ENCODE measurements around the gene ATN1. TPM values are rescaled to one million over a fixed set of nuclear protein-coding genes. Genes with fewer than 3 reads are reported as not detected.

ATN1 gene
- total RNA-seq, 6 experiments from 2014 or later: 9.2 to 24.1 (median 16.8) TPM

- no peak overlapping the region for H3K4me3 ChIP-seq
- no peaks in the 10 kb centered on the region for H3K27me3 ChIP-seq
- H3K27ac ChIP-seq: peak overlapping the region; percentile 31 to 76 (median 47)
- TF ChIP-seq POLR2A (IDR thresholded peaks at IDR 0.05) (no peak), CTCF (IDR thresholded peaks at IDR 0.05) (no peak)
- no peaks in the 10 kb centered on the region for H3K9me3 ChIP-seq
- 55% methylated on average over 10 of the region's 10 CpGs for WGBS (ENCODE audit: insufficient coverage, low coverage, low lambda C conversion rate, missing lambda C conversion rate)
- H3K4me1 ChIP-seq: peaks cover 0 to 38% (median 17%) of the 10 kb centered on the region in 4 donors
- intact Hi-C loops (cut with DNase I): no loop called here
- H3K36me3 ChIP-seq: peaks cover 4 to 64% (median 34%) of the 10 kb centered on the region in 4 donors
- ATAC-seq (peak; percentile 86 to 94 (median 88)), DNase-seq (peak in 1 of 3 donors; percentile 82)
Observed at GRCh38 chr12:6981152-6982052, 53.6 kb downstream of the ATN1 start.

- Histone ChIP-seq H3K27me3 (no peaks in the 10 kb centered on the region), H3K4me3 (no peak overlapping the region), H3K9me3 (no peaks in the 10 kb centered on the region), H3K4me1 (peaks cover 0 to 38% (median 17%) of the 10 kb centered on the region in 4 donors), H3K27ac (no peak overlapping the region), H3K36me3 (peaks cover 4 to 60% (median 29%) of the 10 kb centered on the region in 4 donors)
- DNase-seq: no peak
- no peak for ATAC-seq
- intact Hi-C loops (cut with DNase I): no loop called here
- WGBS (ENCODE audit: insufficient coverage, low coverage, low lambda C conversion rate, missing lambda C conversion rate): 93% methylated on average over 7 of the region's 7 CpGs
- no peak for TF ChIP-seq POLR2A (IDR thresholded peaks at IDR 0.05)
Observed at GRCh38 chr12:6982532-6982931, 54.8 kb downstream of the ATN1 start.

GRCh38 chr12:6987956-6988553, 60.3 kb downstream of the ATN1 start:
- 42% methylated on average over 11 of the region's 11 CpGs for WGBS (ENCODE audit: insufficient coverage, low coverage, low lambda C conversion rate, missing lambda C conversion rate)
- H3K4me3 ChIP-seq: no peak overlapping the region
- peaks cover 0 to 24% (median 12%) of the 10 kb centered on the region in 4 donors for H3K4me1 ChIP-seq
- DNase-seq (peak in 1 of 3 donors; percentile 70), ATAC-seq (peak; percentile 89 to 97 (median 90))
- intact Hi-C loops (cut with DNase I): no loop called here
- no peaks in the 10 kb centered on the region for H3K9me3 ChIP-seq
- no peak overlapping the region for H3K27ac ChIP-seq
- H3K36me3 ChIP-seq: peaks cover 0 to 14% (median 8%) of the 10 kb centered on the region in 4 donors
- H3K27me3 ChIP-seq: no peaks in the 10 kb centered on the region
- TF ChIP-seq POLR2A (IDR thresholded peaks at IDR 0.05) (no peak), CTCF (IDR thresholded peaks at IDR 0.05) (no peak)

MicroRNA genes within 50 kb of the gene (microRNA counts, 767-probe panel; counts per million panel counts)
- microRNA hsa-miR-141-3p: 237 counts per million
- 237 counts per million for microRNA hsa-miR-200c-3p

Small RNAs within 50 kb of the gene (microRNA-seq; reads per million reads assigned to microRNA genes)
- gene MIR141: 3.9 to 8.4 reads per million in 2 donors
- 96.0 to 97.1 reads per million in 2 donors for gene MIR200C

Small RNAs within 50 kb of the gene (small RNA-seq; reads per million reads assigned to genes)
- 6.6 to 11.3 reads per million in 2 experiments for gene MIR141
- gene MIR200C: 0 to 0.68 reads per million in 2 experiments
- gene RNU7-1: 0 reads per million in 2 experiments
- gene SCARNA12: 0.52 to 0.97 reads per million in 2 experiments

Other genes starting within 250 kb of the ATN1 start
- 10 to 100 TPM; 11.9 to 22.3 (median 18.3) TPM for gene ZNF384, start 238.6 kb upstream of the ATN1 start, total RNA-seq
- gene PIANP, start 227.1 kb upstream of the ATN1 start, total RNA-seq: not detected
- gene COPS7A, start 203.9 kb upstream of the ATN1 start, total RNA-seq: 10 to 100 TPM; 26.7 to 49.5 (median 30.6) TPM
- 100 to 1,000 TPM; 104 to 185 (median 134) TPM for gene MLF2, start 174.8 kb upstream of the ATN1 start, total RNA-seq
- 100 to 1,000 TPM; 113 to 484 (median 404) TPM for gene PTMS, start 161.6 kb upstream of the ATN1 start, total RNA-seq
- 1 to 10 TPM in 4 of 6 experiments, under 1 TPM in 2; 0.18 to 2.3 (median 1.4) TPM for gene LAG3, start 155.4 kb upstream of the ATN1 start, total RNA-seq
- gene CD4, start 138.4 kb upstream of the ATN1 start, total RNA-seq: 10 to 100 TPM; 10.0 to 41.6 (median 28.1) TPM
- 1 to 10 TPM in 4 of 6 experiments, under 1 TPM in 2; 0.37 to 3.1 (median 2.1) TPM for gene GPR162, start 106.1 kb upstream of the ATN1 start, total RNA-seq
- gene P3H3, start 99.6 kb upstream of the ATN1 start, total RNA-seq: 1 to 10 TPM in 5 of 6 experiments, under 1 TPM in 1; 0.98 to 2.1 (median 1.5) TPM
- under 1 TPM in 4 of 6 experiments, not detected in 2; 0.17 to 0.51 (median 0.43) TPM for gene GNB3, start 87.0 kb upstream of the ATN1 start, total RNA-seq
- gene CDCA3, start 76.7 kb upstream of the ATN1 start, total RNA-seq: 1 to 10 TPM in 4 of 6 experiments, under 1 TPM in 2; 0.62 to 1.7 (median 1.3) TPM
- gene USP5, start 75.8 kb upstream of the ATN1 start, total RNA-seq: 10 to 100 TPM; 38.2 to 59.5 (median 42.6) TPM
- gene TPI1, start 60.4 kb upstream of the ATN1 start, total RNA-seq: 100 to 1,000 TPM; 265 to 400 (median 331) TPM
- gene SPSB2, start 54.7 kb upstream of the ATN1 start, total RNA-seq: 1 to 10 TPM; 1.7 to 5.3 (median 3.6) TPM
- 1 to 10 TPM in 5 of 6 experiments, under 1 TPM in 1; 0.93 to 4.3 (median 2.6) TPM for gene LRRC23, start 23.1 kb upstream of the ATN1 start, total RNA-seq
- gene ENO2, start 13.4 kb upstream of the ATN1 start, total RNA-seq: 1 to 10 TPM; 1.1 to 9.3 (median 2.0) TPM
- gene RNU7-1, start 15.9 kb downstream of the ATN1 start, total RNA-seq: not detected
- gene C12orf57, start 16.1 kb downstream of the ATN1 start, total RNA-seq: 100 to 1,000 TPM in 2 of 6 experiments, 10 to 100 TPM in 4; 47.6 to 189 (median 70.5) TPM
- 10 to 100 TPM; 12.1 to 30.6 (median 19.4) TPM for gene PTPN6, start 23.4 kb downstream of the ATN1 start, total RNA-seq
- 100 to 1,000 TPM in 4 of 6 experiments, 10 to 100 TPM in 2; 95.5 to 215 (median 122) TPM for gene PHB2, start 42.7 kb downstream of the ATN1 start, total RNA-seq
- gene EMG1, start 43.0 kb downstream of the ATN1 start, total RNA-seq: 10 to 100 TPM; 13.2 to 28.1 (median 18.9) TPM
- gene LPCAT3, start 90.5 kb downstream of the ATN1 start, total RNA-seq: 100 to 1,000 TPM in 1 of 6 experiments, 10 to 100 TPM in 5; 50.6 to 115 (median 77.5) TPM
- 1,000 to 10,000 TPM in 5 of 6 experiments, 100 to 1,000 TPM in 1; 993 to 2,993 (median 1,796) TPM for gene C1S, start 132.8 kb downstream of the ATN1 start, total RNA-seq
- 1,000 to 10,000 TPM; 1,157 to 2,557 (median 1,950) TPM for gene C1R, start 164.5 kb downstream of the ATN1 start, total RNA-seq
- gene C1RL, start 181.3 kb downstream of the ATN1 start, total RNA-seq: 100 to 1,000 TPM; 202 to 236 (median 216) TPM
- gene RBP5, start 200.9 kb downstream of the ATN1 start, total RNA-seq: 100 to 1,000 TPM in 3 of 6 experiments, 10 to 100 TPM in 3; 44.1 to 239 (median 98.2) TPM
- gene CLSTN3, start 202.4 kb downstream of the ATN1 start, total RNA-seq: 10 to 100 TPM; 38.9 to 55.2 (median 43.1) TPM